ENCODE measurements around the gene SLC25A47. TPM values are rescaled to one million over a fixed set of nuclear protein-coding genes. Genes with fewer than 3 reads are reported as not detected.

Gene SLC25A47
- total and polyA plus RNA-seq, 9 of the 15 experiments (the other 6 are each of a cell fraction or from before 2014, with no cell fraction given): 0.09 to 0.23 (median 0.22) TPM; not detected in 6

GRCh38 chr14:100285021-100285912 lies 37.9 kb upstream of the SLC25A47 start (continued):
- TF ChIP-seq SREBF1 (IDR thresholded peaks at IDR 0.05; ENCODE audit: borderline replicate concordance, low read depth, low read length) (no peak), SPI1 (IDR thresholded peaks at IDR 0.05; ENCODE audit: borderline replicate concordance, low read depth, low read length) (no peak), ATF3 (IDR thresholded peaks at IDR 0.05) (no peak), ATF3 (CRISPR knock-in tag; conservative IDR thresholded peaks at IDR 0.05) (no peak), ZNF79 (CRISPR knock-in tag; IDR thresholded peaks at IDR 0.05; ENCODE audit: low read depth) (no peak), ZBTB34 (CRISPR knock-in tag; IDR thresholded peaks at IDR 0.05) (no peak), JUN (IDR thresholded peaks at IDR 0.05; ENCODE audit: borderline replicate concordance, low read depth, low read length) (no peak), JUN (CRISPR knock-in tag; IDR thresholded peaks at IDR 0.05; ENCODE audit: borderline replicate concordance) (no peak), SAP30 (IDR thresholded peaks at IDR 0.05; ENCODE audit: borderline replicate concordance, insufficient read depth, low read depth, low read length, poor library complexity, severe bottlenecking) (no peak), ZNF449 (CRISPR knock-in tag; IDR thresholded peaks at IDR 0.05) (no peak), ELF2 (CRISPR knock-in tag; IDR thresholded peaks at IDR 0.05) (no peak), NCOA1 (IDR thresholded peaks at IDR 0.05; ENCODE audit: low read depth) (no peak), FOXA1 (IDR thresholded peaks at IDR 0.05; ENCODE audit: borderline replicate concordance) (no peak), ETV6 (IDR thresholded peaks at IDR 0.05; ENCODE audit: borderline replicate concordance in 1 of 2, low read depth in 2 of 2, low read length in 1 of 2) (no peak), ETV6 (CRISPR knock-in tag; IDR thresholded peaks at IDR 0.05; ENCODE audit: borderline replicate concordance) (no peak), ZNF77 (CRISPR knock-in tag; IDR thresholded peaks at IDR 0.05) (no peak), U2AF2 (optimal IDR thresholded peaks at IDR 0.05; ENCODE audit: low read depth, low read length) (no peak), RCOR1 (IDR thresholded peaks at IDR 0.05; ENCODE audit: borderline replicate concordance in 1 of 2, low read depth in 2 of 2, low read length in 2 of 2) (no peak), ZKSCAN1 (IDR thresholded peaks at IDR 0.05; ENCODE audit: low read depth, low read length) (no peak), SMARCB1 (IDR thresholded peaks at IDR 0.05; ENCODE audit: insufficient read length, low read depth) (no peak), ZNF436 (CRISPR knock-in tag; IDR thresholded peaks at IDR 0.05) (no peak), EZH2 (IDR thresholded peaks at IDR 0.05; ENCODE audit: borderline replicate concordance, low read depth, low read length) (no peak), GABPB1 (CRISPR knock-in tag; IDR thresholded peaks at IDR 0.05) (peak; percentile 53; the same call in 1 of the 2 replicates), PML (IDR thresholded peaks at IDR 0.05; ENCODE audit: low read length) (no peak; the same call in 1 of the 2 replicates), ZFP36 (IDR thresholded peaks at IDR 0.05; ENCODE audit: low read depth, low read length, partially characterized antibody) (no peak)

Data from K562 (cell line).